SIG-M5 treated with dmso at 0.1 percent for 504 hours (cell line): Measurements from ENCODE around the gene TRDMT1.
"Not testable (repeated sequence)": the region's sequence is repeated elsewhere in the genome, so short reads cannot be mapped to it uniquely, and the experiment has no call there.

Experiments used
- DNase-seq: peaks from one replicate; lab custom pipeline; 2025; ENCODE audit not compliant: unreplicated experiment; lab: John Stamatoyannopoulos, UW

TRDMT1 gene

DNA sequence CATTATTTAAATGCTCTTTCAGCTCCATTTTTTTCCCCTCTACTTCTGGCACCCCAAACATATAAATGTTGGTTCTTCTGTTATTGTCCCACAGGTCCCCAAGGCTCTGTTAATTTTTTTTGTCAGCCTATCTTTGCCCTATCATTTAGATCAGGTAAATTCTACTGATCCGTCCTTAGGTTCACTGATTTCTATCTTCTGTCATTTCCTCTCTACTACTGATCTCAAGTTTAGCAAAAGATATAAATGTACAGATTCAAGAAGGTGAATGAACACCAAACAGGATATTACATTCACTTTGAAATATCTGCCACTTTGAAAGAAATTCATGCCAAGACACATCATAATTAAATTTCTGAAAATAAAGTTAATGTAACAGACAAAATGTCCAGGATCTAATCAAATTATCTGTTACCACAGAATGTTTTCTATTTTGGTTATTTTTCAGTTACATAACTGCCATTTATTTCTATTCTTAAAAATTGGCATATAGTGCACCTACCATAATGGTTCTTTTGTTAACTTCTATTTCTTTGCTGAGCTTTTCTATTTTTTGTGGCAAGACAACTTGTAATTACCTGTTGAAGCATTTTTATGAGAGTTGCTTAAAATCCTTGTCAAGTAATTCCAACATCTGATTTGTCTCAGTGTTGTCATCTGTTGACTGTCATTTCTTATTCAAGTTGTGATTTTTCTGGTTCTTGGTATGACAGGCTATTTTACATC lies 59.8 kb downstream of the TRDMT1 start:
- no peak for DNase-seq

GRCh38 chr10:17140386-17140761 lies 61.1 kb downstream of the TRDMT1 start:
- no peak for DNase-seq

DNA sequence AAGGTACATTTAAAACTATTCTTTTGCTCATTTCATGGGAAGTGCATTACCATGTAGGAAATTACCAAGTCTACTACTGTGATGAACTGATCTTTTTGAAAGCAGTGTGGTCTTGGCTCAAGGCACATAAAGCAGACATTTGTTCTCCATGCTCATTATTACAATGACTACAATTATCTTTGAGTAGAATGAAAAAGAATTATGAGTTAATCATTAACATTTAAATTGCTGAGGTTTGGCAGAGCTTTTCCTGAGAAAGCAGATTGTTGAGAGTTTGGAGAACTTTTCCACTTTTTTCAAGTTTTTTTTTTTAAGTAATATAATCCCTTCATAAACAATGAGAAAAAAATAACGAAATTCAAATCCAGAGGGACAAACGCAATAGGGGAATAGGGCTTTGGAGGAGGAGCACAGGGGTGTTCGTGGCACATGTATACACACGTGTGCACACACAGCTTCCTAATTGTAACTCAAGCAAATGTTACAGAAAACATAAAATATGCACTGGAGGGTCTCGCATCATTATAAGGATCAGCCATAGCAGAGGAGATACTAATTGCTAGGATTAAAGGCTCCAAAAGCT lies 62.9 kb downstream of the TRDMT1 start:
- DNase-seq: no peak

GRCh38 chr10:17134737-17135260 lies 66.7 kb downstream of the TRDMT1 start:
- DNase-seq: no peak

- no peak for DNase-seq
These were observed 67.2 kb downstream of the TRDMT1 start for GRCh38 chr10:17134282-17134681.

- DNase-seq: no peak
These were observed 71.7 kb downstream of the TRDMT1 start, which contains the start of gene CUBN for GRCh38 chr10:17129741-17130140. TSS of gene CUBN (minus strand) at chr10:17129811. CDS start at chr10:17129765, 46 bp downstream.

DNA sequence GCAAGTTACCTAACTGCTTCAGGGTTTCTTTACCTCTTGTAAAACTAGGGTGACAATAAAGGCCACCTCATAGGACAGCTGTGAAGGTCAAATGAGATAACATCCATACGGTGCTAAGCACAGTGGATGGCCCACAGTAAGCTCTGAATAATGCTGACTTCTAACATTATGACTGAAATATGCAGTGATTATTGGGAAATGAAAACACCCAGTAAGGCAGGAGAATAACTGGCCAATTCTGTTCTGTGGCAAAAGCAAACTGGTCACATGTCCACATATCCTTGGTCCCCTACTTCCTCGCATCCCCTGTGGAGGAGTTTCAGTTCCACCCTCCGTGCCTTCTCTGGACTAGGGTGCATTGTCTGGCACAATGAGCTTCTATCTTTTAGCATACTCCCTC lies 73.2 kb downstream of the TRDMT1 start:
- no peak for DNase-seq

GRCh38 chr10:17126327-17126726 lies 75.1 kb downstream of the TRDMT1 start:
- no peak for DNase-seq

DNA sequence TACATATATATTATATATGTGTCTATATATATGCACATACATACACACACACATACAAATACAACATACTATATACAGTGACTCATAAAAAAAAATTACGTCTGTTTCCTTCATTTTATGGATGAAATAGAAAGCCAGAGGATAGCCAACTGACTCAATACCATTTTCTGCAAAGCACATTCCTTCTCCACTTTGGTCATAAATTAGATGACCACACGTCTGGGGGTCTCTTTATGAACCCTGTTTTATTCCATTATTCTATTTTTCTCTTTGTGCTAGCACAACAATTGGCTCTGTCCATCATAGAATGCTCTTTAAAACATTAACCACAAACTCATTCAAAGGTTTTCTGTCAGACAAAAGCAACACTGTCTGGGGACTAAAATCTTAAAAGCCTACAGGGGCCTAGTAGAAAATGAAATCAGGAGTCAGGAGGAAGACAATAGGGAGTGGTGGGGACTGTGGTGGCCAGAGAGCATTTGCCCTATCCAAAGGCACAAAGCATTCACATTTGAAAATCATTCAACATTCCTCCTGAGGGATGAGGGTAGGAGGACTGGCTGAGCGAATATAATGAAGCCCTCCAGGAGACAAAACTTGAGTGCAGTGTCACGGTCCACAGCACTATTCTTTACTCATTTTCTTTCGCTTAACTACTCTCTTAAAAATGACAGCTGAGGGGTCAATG lies 76.1 kb downstream of the TRDMT1 start:
- no peak for DNase-seq

DNA sequence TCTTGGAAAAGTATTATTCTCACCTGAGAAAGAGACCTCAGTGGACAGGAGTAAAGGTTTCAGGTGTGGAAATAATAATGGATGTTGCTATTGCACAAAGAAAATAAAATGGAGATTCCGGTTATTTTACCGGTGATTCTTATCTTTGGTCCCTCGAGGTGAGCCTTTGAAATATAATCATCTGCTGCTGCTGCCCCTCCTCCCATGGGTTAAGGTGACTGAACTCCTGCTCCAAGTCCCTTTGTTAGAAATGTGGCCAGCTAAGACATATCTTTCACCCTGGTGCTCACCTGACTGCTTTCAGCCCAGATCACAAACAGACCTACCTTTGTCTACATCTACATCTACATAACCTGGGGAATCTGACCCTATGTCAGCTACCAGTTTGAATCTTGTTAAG lies 77.5 kb downstream of the TRDMT1 start:
- DNase-seq: no peak

DNA sequence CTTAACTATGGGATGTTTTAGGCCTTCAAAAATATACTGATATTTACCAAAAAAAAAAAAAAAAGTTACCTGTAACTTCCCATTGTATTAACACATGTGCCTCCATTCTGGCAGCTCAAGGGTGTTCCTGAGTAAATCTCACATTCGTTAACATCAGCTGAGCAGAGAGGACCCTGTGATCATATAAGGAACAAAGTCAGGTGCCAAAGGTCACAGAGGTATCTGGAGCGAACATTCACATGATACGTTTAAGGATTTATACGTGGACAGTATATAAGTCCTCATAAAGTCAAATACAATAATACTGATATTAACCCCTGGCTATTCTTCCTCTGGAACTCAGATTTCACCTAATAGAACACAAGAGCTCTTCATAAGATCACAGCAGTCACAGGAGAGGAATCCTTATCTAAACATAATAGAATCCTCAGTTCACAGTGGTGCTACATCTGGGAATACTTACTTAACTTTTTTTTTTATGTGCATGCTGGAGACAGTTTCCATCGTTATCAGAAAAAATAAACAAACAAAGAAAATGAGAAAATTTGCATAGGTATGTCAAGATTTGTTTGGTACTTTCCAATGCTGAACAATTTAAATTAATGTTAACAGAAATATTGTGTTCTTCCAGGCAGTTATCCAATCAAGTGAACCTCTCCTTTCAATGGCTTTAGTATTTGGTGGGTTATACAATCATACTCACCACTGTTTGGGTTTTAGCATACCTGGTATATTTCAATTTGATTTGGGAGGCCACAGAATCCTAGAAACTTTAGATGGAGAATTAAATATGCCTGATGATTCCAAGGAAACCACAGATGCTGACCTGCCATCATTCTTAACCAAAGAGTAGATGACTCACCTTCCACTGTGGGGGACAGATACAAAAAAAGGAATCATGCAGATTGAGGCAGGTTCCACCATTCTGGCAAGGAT lies 78.5 kb downstream of the TRDMT1 start:
- no peak for DNase-seq

GRCh38 chr10:17122052-17122451 lies 79.4 kb downstream of the TRDMT1 start:
- DNase-seq: no peak

DNA sequence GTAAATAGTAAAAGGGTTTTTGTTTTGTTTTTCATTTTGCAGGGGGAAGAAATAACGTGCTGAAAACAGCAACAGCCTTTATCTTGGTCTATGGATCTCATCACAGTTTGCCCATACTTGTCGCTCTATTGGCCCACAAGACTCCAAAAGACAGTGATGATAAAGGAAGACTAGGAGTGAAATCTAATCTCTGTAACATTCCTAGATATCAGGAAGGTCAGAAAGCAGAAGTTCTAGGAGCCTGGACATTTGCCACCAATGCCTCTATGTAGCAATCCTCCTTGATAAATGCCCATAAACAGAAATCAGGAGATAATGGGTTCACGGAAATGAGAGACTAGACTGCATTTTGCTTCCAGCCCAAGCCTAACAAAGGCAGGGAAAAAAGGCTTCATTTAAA lies 80.8 kb downstream of the TRDMT1 start:
- no peak for DNase-seq

DNA sequence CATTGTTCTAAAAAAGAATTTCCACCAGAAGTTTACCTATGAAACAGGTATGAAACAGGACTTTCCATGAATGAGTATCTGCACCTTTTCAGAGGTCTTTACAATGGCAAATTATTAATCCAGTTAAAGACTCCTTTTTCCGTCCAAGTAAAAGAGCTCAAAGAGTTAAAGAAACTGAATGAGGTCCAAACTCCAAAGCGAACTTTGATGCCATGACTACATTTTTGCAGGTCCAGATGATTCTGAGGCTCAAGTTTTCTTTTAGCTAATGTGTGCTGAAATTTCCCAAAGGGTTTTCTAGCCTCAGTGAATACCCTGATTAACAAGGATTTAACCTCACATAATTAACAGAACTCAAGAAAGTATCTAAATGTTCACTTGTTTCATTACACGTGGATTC lies 81.6 kb downstream of the TRDMT1 start:
- DNase-seq: no peak

- DNase-seq: no peak
These were observed 85.3 kb downstream of the TRDMT1 start for GRCh38 chr10:17116193-17116592.

GRCh38 chr10:17115683-17116082 lies 85.8 kb downstream of the TRDMT1 start:
- DNase-seq: no peak

- DNase-seq: not testable (repeated sequence)
These were observed 86.5 kb downstream of the TRDMT1 start for GRCh38 chr10:17114878-17115444.

- no peak for DNase-seq
These were observed 87.5 kb downstream of the TRDMT1 start for GRCh38 chr10:17113889-17114540.

- DNase-seq: no peak
These were observed 88.1 kb downstream of the TRDMT1 start for GRCh38 chr10:17113346-17113745.

GRCh38 chr10:17112566-17112965 lies 88.9 kb downstream of the TRDMT1 start:
- no peak for DNase-seq
